Activated naive CD8-positive, alpha-beta T cell treated with anti-CD3 and anti-CD28 coated beads, Interleukin-2, amount 50 U/mL, for 16 hours (primary cell): ENCODE results near the gene MOSPD3.

ENCODE experiments used
- DNase-seq: peaks from one replicate; pipeline ENCODE4 v3.0.0-alpha.2; 2020; ENCODE audit warnings: low read depth, low spot score

The MOSPD3 gene

DNA sequence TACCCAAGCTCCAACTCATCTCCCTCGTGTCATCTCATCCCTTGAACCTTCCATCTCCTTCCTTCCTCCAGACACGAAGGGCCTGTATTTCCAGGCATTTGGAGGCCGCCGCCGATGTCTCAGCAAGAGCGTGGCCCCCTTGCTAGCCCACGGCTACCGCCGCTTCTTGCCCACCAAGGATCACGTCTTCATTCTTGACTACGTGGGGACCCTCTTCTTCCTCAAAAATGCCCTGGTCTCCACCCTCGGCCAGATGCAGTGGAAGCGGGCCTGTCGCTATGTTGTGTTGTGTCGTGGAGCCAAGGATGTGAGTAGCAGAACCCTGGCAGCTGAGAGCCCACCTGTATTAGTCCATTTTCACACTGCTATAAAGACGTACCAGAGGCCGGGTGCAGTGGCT, 20.7 kb upstream of the MOSPD3 start:
- no peak for DNase-seq

DNA sequence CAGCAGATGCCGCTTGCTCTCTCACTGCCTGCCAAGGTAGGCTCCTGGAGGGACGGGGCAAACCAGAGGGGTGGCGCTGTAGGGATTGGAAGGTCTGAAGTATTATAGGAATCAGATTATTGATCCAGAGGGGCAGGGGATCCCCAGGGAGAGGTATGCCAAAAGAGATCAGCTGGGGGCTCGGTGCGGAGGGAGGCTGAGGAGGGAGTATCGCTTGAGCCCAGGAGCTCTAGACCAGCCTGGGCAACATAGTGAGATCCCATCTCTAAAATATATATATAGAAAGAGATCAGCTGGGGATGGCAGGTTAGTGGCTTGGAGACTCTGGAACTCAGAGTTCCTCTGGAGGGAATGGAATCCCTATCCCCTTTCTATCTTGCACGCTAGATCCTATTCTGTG, 17.2 kb upstream of the MOSPD3 start:
- DNase-seq = no peak

GRCh38 chr7:100598425-100598824, 13.9 kb upstream of the MOSPD3 start:
- no peak for DNase-seq

DNA sequence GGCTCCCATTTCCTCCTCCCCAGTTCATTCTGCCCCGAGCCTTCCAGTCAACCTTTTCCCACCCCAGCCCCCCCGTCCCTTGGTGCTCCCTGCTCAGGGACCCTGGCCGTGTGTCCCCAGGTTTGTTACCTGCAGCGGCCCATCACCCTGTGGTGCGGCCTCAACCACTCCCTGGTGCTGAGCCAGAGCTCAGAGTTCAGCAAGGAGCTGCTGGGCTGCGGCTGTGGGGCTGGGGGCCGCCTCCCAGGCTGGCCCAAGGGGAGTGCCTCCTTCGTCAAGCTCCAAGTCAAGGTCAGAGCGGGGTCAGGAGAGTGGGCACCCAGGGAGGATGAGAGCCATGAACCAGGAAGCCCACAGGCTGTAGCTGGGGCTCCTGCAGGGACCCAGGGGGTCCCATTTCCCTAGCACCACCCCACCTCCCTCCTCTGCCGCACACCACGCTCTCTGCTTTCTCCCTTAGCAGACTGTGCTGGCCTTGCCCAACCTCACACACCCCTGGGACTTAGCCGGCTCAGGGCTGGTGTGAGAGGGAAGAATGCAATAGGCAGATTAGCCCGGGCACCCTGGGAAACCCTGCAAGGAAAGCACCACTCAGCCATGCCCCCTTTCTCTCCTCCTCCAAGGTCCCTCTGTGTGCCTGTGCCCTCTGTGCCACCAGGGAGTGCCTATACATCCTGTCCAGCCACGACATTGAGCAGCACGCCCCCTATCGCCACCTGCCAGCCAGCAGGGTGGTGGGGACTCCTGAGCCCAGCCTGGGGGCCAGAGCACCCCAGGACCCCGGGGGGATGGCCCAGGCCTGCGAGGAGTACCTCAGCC, 12.2 kb upstream of the MOSPD3 start:
- no peak for DNase-seq

DNA sequence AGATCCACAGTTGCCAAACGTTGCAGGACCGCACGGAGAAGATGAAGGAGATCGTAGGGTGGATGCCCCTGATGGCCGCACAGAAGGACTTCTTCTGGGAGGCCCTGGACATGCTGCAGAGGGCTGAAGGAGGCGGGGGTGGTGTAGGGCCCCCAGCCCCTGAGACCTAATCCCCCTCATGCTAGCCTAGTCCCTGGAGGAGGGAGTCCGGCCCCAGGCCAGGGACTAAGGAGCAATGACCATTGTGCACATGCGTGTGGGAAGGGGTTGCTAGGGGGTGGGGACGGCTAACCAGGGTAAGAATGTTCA, 11.7 kb upstream of the MOSPD3 start:
- no peak for DNase-seq

DNA sequence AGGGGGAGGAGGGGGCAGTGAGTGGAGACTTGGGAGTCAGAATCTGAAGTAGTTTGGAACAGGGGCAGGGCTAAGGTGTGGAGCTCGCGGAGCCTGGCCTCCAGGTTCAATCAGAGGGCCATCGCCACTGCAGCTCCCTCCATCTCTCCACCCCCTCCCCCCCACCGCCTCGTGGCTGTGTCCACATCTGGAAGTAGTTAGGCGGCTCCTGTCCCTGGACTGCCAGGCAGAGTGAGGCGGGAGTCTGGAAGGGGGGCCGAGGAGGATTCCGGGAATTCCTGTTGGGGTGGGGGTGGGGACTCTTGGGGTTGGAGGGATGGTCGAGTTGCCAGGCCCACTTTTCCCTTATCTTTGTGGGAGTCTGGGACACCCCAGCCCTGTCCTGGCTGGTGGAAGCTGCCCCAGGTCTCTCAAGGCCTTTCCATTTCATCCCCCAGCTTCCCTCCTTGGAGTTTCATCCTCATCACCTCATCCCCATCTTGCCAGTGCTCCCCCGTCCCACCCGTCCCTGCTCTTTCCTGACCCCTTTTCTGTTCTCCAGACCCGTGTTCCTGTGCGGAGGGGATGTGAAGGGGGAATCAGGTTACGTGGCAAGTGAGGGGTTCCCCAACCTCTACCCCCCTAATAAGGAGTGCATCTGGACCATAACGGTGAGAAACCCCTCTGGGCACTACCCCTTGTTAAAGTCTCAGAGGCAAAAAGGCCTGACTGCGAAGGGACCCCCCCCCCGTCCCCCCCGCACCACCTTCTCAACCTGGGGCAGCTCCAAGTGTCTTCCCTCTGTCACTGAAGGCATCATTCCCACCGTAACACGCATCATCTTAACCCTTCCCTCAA, 9.2 kb upstream of the MOSPD3 start:
- DNase-seq = no peak

- no peak for DNase-seq
These were observed 8.7 kb upstream of the MOSPD3 start for GRCh38 chr7:100603726-100604027.

GRCh38 chr7:100604028-100604975, 8.0 kb upstream of the MOSPD3 start:
- peak; percentile 32 for DNase-seq

DNA sequence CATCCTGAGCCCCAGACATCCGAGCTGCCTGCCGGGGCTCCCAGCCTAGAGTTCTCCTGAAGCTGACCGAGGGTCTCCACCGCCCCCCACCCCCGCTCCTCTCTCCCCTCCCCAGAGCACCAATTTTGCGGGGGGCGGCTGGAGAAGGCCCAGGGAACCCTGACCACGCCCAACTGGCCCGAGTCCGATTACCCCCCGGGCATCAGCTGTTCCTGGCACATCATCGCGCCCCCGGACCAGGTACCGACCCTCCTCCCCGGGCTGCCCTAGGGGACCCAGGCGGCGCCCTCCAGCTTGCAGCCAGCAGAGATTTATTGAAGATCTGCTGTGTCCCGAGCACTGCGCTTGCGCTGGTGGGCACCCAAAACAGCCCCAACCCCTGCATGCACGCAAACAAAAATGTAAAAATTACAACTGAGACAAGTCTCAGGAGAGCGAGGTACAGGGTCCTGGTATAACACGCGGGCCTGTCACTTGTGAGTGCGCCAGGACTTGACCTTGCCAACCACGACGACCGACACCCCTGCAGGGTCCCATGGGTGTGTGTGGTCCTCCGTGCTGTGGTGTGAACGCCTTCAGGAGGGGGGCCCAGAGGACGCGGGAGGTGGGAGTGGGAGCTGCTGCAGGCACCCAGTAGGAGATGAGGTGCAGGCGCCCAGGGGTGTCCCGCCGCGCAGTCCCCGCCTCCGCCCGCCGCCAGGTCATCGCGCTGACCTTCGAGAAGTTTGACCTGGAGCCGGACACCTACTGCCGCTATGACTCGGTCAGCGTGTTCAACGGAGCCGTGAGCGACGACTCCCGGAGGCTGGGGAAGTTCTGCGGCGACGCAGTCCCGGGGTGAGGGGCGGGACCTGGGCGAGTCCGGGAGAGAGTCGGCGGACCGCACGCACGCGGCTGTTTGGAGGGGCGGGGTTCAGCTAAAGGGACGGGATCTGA, 7.1 kb upstream of the MOSPD3 start:
- DNase-seq = no peak

DNA sequence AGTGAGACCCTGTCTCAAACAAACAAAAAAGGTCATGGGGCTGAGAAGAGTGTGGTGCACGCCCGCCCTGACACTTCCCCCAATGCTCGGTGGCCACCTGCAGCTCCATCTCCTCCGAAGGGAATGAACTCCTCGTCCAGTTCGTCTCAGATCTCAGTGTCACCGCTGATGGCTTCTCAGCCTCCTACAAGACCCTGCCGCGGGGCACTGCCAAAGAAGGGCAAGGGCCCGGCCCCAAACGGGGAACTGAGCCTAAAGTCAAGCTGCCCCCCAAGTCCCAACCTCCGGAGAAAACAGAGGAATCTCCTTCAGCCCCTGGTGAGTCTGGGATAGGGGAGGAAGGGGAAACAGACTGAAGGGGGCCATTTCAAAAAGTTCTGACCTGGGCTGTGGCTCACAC, 6.0 kb upstream of the MOSPD3 start:
- DNase-seq = no peak

GRCh38 chr7:100607111-100607510, 5.2 kb upstream of the MOSPD3 start:
- no peak for DNase-seq

- DNase-seq = no peak
These were observed 2.4 kb upstream of the MOSPD3 start for GRCh38 chr7:100609958-100610357.

DNA sequence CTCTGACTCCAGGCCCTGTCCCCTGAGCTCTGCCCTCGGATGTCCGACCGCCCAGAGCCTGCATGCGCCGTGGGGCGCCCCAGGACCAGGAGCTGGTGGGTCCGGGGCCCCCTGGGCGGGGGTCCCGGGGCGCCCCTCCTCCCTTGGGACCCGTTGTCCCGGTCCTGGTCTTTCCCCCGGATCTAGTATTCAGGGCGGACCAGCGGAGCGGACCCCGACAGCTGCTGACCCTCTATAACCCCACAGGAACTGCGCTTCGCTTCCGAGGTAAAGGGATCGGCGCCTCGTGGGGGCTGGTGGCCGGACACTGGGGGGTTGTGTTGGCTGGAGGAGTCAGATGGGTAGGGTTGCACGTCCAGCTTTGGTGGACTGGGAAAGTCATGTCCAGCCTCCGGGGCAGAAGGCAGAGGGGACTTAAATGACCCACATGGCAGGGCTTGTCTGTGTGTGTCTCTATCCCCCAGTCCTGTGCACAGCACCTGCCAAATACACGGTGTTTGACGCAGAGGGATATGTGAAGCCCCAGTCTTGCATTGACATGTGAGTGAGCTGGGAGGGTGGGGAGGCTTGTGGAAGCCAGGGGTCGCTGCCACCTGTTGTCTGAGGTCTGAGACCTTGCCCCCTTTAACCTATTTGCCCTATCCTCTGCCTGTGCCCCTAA, 520 bp downstream of the MOSPD3 start:
- DNase-seq = no peak

GRCh38 chr7:100613412-100614175, 1.3 kb downstream of the MOSPD3 start:
- DNase-seq = no peak

DNA sequence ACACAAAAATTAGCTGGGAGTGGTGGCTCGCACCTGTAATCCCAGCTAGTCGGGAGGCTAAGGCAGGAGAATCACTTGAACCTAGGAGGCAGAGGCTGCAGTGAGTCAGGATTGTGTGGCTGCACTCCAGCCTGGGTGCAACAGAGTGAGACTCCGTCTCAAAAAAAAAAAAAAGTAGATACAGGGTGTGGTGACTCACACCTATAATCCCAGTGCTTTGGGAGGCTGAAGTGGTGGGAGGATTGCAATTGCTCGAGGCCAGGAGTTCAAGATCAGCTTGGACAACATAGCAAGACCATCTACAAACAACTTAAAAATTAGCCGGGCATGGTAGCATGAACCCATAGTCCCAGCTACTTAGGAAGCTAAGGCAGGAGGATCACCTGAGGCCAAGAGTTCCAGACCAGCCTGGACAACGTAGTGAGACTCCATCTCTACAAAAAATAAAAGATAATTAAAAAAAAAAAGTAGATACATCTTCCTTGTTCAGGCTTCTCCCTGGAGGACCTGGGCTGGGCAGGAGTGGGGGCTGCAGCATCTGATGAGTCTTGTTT, 2.0 kb downstream of the MOSPD3 start:
- DNase-seq = no peak

- DNase-seq = no peak
These were observed 7.9 kb downstream of the MOSPD3 start for GRCh38 chr7:100620239-100620638.

DNA sequence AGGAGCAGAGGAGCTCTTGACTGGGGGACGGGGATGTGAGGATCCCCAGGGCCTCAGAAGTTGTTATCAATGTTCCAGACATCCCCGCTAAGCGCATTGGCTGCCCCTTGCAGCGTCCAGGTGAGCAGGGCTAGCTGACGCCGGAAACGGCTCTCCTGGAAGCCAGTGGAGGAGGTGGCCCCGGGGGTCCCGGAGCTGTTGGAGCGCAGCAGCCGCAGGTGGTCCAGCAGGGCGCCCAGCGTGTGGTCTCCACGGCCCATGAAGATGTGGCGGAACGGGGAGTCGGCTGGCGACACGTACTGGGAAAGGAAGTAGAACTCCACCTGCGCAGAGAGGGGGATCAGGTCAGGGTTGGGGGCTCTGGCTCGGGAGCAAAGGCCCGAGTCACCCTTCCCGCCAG, 8.5 kb downstream of the MOSPD3 start:
- no peak for DNase-seq

DNA sequence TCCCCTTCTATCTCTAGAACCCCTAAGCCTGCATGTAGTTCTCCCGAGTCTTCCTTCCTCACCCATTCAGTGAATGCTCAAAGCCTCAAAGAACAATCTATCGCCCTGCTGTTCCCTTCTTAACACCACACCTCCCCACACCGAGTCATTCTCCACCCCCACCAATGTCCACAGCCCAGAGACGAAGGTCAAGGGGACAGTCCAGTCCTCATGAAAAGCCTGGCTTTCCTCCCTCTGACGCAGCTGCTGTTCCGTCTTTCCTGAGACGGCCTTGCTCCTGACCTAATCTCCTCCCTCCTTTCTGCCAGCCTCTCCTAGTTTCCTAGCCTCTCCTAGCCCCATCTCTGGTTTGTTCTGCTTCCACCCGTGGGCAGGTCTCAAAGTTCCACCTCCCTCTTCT, 9.2 kb downstream of the MOSPD3 start:
- no peak for DNase-seq
